Activated T-cell treated with anti-CD3 and anti-CD28 coated beads, Interleukin-2, amount 50 U/mL, for 48 hours (primary cell): ENCODE data around the gene CD59.
"Not testable (repeated sequence)": the region's sequence is repeated elsewhere in the genome, so short reads cannot be mapped to it uniquely, and the experiment has no call there.

ENCODE experiments used
- DNase-seq, 2 experiments: peaks; one replicate each; pipeline ENCODE4 v3.0.0-alpha.2; 2020

The CD59 gene

DNA sequence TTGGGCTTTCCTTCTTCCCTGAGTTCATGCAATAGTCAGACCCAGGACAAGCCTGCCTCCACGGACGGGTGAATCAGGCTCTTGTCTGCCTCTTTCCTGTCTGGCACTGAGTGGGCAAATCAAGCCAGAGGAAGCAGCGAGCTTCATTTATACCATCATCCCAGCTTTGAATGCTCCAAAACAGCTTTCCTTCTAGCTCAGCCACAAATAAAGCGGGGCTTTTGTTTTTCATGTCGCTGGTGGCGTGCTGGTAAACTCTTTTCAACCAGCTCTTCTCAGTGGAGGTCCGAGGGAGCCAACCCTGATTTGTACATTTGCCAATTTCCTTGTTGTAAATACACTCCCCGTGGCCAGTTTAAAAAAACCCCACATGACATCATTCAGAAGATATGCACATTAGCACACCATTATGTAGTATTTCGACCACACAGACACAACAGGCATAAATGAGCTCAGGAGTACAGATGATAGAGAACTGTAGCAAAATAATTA lies 44.2 kb downstream of the CD59 start:
- DNase-seq = no peak

GRCh38 chr11:33691066-33691864 lies 45.0 kb downstream of the CD59 start:
- no peak for DNase-seq

DNA sequence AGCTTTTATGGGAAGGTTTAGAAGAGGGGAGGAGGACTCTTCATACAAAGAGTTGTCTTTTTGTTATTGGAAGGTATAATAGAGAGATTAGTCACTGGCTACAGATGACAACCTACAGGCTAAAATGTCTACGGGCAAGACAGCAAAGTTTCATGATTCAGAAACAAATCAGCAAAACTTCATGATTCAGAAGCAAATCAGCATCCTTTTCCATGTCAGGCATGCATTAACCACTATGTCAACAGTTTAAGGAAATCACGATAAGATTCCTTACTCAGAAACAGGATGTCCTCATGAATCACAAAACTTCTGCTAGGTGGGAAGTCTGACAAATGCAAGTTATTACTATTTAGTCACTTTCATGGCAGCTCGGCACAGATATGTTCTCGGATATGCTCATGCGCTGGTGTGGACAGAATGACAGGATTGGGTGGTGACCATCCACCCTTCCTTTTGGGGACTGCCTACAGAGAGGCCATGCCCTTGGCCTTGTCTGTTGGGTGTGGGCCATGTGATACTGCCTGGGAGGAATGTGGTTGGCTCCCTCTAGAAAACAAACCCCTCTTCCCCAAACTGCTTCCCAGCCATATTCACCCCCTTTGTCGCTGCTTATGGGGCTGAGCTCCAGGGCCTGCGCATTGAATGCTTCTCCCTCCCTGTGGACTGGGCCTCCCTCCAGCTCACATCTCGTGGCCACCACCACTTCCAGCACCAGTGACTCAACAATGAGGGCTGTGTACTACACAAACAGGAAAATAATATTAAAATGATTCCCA lies 45.7 kb downstream of the CD59 start:
- peak in 1 of 2 experiments; percentile 44 for DNase-seq

- no peak for DNase-seq
These were observed 46.7 kb downstream of the CD59 start for GRCh38 chr11:33689501-33689900.

GRCh38 chr11:33689085-33689484 lies 47.1 kb downstream of the CD59 start:
- DNase-seq = no peak

GRCh38 chr11:33687733-33688479 lies 48.3 kb downstream of the CD59 start:
- DNase-seq = peak in 1 of 2 experiments; percentile 33

GRCh38 chr11:33685082-33685481 lies 51.1 kb downstream of the CD59 start:
- DNase-seq = no peak

GRCh38 chr11:33684003-33684706 lies 52.1 kb downstream of the CD59 start:
- DNase-seq = no peak

- DNase-seq = peak in 1 of 2 experiments; percentile 4
These were observed 53.8 kb downstream of the CD59 start for GRCh38 chr11:33682446-33682845.

GRCh38 chr11:33682019-33682418 lies 54.2 kb downstream of the CD59 start:
- DNase-seq = no peak

DNA sequence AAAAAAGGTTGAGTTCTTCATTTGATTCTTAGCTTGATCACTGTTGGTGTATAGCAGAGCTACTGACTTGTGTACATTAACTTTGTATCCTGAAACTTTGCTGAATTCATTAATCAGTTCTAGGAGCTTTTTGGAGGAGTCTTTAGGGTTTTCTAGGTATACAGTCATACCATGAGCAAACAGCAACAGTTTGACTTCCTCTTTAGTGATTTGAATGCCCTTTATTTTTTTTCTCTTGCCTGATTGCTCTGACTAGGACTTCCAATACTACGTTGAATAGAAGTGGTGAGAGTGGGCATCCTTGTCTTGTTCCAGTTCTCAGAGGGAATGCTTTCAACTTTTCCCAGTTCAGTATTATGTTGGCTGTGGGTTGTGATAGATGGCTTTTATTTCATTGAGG lies 57.6 kb downstream of the CD59 start:
- not testable (repeated sequence) for DNase-seq

- peak in 1 of 2 experiments; percentile 4 for DNase-seq
These were observed 62.0 kb downstream of the CD59 start for GRCh38 chr11:33674035-33674814.

DNA sequence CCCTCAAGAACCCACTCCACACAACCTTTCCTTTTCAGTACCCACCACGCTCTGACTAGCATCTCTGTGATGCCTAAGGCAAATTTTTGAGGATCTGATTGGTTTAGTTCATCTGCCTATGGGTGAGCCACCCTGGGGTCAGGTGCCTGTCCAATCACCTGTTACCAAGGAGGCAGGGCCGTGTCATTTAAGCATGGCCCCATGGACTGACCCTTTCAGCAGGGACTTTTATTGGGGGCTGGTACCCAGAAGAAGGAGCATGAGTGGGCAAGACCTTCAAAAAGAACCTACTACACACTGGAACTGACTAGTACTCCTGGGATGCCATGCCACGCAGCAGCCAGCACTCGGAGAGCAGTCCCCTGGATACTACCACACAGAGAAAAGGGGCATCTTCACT lies 64.0 kb downstream of the CD59 start:
- DNase-seq = no peak

DNA sequence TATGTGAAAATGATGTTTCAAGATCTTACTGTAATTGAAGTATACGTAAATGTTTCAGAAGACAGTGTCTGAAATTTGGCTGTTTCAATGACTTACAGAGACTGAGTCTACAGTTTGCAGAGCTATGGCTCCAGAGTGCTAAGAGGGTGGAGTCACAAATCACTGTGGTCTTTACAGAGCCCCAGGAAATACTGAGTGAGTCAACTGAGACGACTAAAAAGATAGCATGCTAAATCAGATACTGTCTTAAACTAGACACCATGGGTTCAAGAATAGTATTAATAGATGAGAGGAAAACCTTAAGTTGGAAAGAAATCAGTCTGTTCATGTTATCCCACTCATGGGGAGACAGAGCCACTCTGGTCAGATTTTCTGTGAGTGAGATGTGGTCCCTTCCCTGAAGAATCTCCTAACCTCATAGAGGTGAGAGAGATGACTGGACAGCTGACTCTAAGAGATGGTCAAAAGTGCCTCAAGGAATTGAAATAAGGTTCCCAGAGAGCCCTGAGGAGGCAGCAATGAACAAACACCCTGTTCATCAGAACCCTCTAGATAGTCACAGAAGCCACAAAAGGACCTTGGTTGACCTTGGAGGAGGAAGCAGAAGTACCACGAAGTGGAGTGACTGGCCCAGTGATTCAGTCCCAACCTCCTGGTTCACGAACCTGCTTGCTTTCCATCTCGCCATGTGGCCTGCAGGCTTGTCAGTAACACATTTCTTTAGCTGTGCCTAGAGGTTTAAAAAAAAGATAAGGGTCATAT lies 65.8 kb downstream of the CD59 start:
- DNase-seq = peak in 1 of 2 experiments; percentile 36

DNA sequence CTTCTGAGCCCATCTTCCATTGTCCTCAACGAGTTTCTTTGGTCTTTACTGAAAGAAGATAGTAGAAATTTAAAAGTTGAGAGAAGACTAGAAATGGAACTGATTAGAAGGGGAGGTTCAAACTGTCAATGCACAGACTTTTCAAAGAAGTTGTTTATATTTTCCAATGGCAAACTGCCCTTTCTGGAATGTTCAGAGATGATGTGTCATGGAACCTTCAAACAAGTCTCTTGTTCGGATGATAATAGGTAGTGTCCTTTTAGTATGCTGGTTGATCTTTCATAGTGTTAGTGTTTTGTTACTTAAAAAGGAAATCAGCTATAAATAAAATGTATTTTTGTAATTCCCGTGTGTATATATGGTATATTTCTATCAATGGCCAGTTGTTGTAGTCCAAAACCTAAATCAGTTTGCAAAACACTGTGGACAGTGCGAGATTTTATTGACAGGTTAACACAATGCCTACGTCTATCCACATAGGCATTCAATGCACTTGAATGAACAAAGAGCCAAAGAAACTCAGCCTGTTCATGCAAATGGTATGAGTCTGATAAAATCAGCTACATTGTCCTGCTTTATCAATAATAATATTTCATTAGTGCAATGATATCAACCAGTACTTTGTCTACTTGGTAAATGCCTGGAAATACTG lies 66.5 kb downstream of the CD59 start:
- DNase-seq = no peak

DNA sequence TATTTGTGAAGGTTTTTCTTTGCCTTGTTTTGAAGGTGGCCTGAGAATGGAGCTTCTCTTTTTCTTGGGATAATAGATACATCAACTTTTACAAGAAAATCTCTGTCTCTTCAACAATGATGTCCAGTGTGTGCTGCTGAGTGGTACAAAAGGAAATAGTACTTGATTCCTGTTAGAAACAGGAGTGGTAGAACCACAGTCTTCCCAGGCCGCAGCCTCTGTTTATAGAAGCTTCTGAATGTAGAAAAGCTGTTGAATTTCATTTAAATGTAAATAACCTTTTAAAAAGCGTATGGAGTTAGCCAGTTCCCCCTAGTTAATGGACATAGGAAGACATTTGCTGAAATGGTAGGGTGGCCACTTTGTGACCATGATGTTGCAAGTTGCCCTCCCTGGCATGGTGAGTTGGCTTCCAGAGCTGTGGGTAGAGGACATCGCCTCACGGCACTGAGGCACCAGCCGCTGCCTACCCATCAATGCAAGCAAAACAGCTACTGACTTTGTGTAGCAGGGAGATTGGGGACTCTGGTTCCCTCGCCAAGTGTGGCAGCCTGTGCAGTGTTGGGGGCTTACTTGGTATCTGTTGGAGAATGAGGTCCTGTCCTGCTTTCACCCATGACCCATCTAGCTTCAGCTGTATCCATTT lies 67.1 kb downstream of the CD59 start:
- DNase-seq = no peak

DNA sequence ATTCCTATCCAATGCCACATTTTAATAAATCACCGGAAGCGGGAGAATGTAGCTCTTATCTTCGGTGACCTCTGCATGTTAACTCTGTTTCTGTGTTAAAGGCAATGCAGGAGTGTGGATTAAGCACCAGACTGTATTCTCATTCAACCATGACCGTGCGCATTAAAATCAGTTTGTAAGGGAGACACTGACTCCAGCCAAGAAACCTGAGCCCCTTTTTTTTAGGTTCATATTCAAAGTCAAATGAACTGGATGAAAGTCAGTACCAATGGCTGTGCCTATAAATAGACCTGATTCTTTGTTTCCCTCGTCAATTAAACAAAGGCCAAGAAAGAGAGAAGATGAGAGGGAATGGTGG lies 67.8 kb downstream of the CD59 start:
- DNase-seq = no peak

- no peak for DNase-seq
These were observed 68.3 kb downstream of the CD59 start for GRCh38 chr11:33667819-33668467.

GRCh38 chr11:33665350-33666106 lies 70.7 kb downstream of the CD59 start:
- no peak for DNase-seq
